Lower leg skin (tissue), 4 donors: ENCODE results near the gene PDCD1. TPM values are rescaled to one million over a fixed set of nuclear protein-coding genes. Genes with fewer than 3 reads are reported as not detected.

Source experiments
- DNase-seq, 2 donors: peaks; one replicate each; pipeline ENCODE4 v3.0.0-alpha.2; 2019; ENCODE audit warnings: low spot score in 2 of 2
- H3K4me3 ChIP-seq: fragments of 200-600 bp; sonication (generic); 2 replicates; pipeline ENCODE4 v1.5.1; 2017; ENCODE audit warnings: mild to moderate bottlenecking, low read depth; ENCODE audit not compliant: poor library complexity, severe bottlenecking
- POLR2A ChIP-seq, 2 donors: fragments of 450-650 bp; IDR thresholded peaks; one replicate each; pipeline ENCODE4 v1.6.1; 2016 to 2017; ENCODE audit warnings: antibody characterized with exemption in 2 of 2, mild to moderate bottlenecking in 1 of 2, moderate library complexity in 1 of 2
- WGBS, 2 donors: methylation state at CpG; one replicate each; pipeline ENCODE4 v1.1.5; 2018; 5-methylcytosine and 5-hydroxymethylcytosine counted together
- intact Hi-C: fragments of 100-400 bp; cut with DNase I; formaldehyde crosslinking; loops from one replicate; pipeline ENCODE4 v1.15.0; 2023; ENCODE audit warnings: low total_unique reads
- total RNA-seq, 4 donors: library from RNA; depleted of rRNA; stranded (reverse); fragments of >200 nt; gene quantifications; one replicate each; pipeline ENCODE4 v1.1.0, GENCODE V29; 2016
- TF ChIP-seq, protein P1 (sequence below), 3 donors: fragments of 450-650 bp; IDR thresholded peaks; one replicate each; pipeline ENCODE4 v1.5.1; 2016; ENCODE audit warnings: antibody characterized with exemption in 3 of 3, mild to moderate bottlenecking in 3 of 3, moderate library complexity in 2 of 3

Gene PDCD1
- total RNA-seq, 4 donors from 2014 or later: 0.42 to 1.3 (median 0.86) TPM; not detected in 1

- H3K4me3 ChIP-seq: no peak overlapping the region
- WGBS, 2 donors: 62 to 65% methylated on average over 31 to 32 of the region's 32 CpGs
- peak in 1 of 2 donors; percentile 82 for DNase-seq
Measured at GRCh38 chr2:241900251-241901017, 41.7 kb upstream of the PDCD1 start.

GRCh38 chr2:241898463-241899270, 40.0 kb upstream of the PDCD1 start:
- intact Hi-C loops: no loop called here
- TF ChIP-seq POLR2A (IDR thresholded peaks at IDR 0.05): no peak
- TF ChIP-seq, protein P1, sequence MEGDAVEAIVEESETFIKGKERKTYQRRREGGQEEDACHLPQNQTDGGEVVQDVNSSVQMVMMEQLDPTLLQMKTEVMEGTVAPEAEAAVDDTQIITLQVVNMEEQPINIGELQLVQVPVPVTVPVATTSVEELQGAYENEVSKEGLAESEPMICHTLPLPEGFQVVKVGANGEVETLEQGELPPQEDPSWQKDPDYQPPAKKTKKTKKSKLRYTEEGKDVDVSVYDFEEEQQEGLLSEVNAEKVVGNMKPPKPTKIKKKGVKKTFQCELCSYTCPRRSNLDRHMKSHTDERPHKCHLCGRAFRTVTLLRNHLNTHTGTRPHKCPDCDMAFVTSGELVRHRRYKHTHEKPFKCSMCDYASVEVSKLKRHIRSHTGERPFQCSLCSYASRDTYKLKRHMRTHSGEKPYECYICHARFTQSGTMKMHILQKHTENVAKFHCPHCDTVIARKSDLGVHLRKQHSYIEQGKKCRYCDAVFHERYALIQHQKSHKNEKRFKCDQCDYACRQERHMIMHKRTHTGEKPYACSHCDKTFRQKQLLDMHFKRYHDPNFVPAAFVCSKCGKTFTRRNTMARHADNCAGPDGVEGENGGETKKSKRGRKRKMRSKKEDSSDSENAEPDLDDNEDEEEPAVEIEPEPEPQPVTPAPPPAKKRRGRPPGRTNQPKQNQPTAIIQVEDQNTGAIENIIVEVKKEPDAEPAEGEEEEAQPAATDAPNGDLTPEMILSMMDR (IDR thresholded peaks at IDR 0.05): no peak
- DNase-seq: peak in 1 of 2 donors; percentile 80
- H3K4me3 ChIP-seq: no peak overlapping the region
- WGBS, 2 donors: 72 to 79% methylated on average over 28 of the region's 30 CpGs

More at GRCh38 chr2:241900251-241901017, 41.7 kb upstream of the PDCD1 start:
- TF ChIP-seq, protein P1 (IDR thresholded peaks at IDR 0.05): no peak
- TF ChIP-seq POLR2A (IDR thresholded peaks at IDR 0.05): no peak
- intact Hi-C loops: no loop called here

DNA sequence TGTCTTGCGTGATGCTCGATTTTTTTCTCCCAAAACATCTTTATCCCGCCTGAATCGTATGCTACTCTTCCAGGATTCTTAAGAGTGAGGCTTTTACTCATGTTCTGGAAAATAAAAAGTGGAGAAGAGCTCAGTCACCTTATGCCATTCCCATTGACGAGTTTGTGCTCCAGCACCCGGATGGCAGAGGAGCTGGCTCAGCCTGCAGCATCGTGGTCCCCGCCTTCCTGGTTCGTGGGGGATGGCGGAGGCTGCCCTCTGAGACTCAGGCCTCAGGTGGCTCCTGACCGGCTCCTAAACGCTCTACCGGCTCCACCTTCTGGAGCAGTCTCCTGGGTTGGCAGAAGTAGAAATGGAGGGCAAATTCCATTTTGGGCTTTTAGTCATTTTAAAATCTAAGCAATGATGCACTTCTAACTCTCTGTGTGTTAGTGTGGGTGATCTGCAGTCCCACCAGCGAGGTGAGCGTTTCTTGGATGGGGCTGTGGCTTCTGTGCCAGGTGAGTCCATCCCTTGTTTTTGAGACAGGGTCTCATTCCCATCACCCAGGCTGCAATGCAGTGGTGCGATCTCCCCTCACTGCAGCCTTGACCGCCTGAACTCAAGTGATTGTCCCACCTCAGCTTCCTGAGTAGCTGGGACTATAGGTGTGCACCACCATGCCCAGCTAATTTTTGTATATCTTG, 38.7 kb upstream of the PDCD1 start:
- DNase-seq: peak in 1 of 2 donors; percentile 78
- TF ChIP-seq, protein P1 (IDR thresholded peaks at IDR 0.05): no peak
- TF ChIP-seq POLR2A (IDR thresholded peaks at IDR 0.05): no peak
- intact Hi-C loops: no loop called here
- 78 to 81% methylated on average over 17 of the region's 17 CpGs for WGBS, 2 donors
- H3K4me3 ChIP-seq: no peak overlapping the region

GRCh38 chr2:241896746-241897201, 38.1 kb upstream of the PDCD1 start:
- DNase-seq: peak in 1 of 2 donors; percentile 76
- 84 to 91% methylated on average over 10 of the region's 10 CpGs for WGBS, 2 donors
- no peak overlapping the region for H3K4me3 ChIP-seq
- TF ChIP-seq POLR2A (IDR thresholded peaks at IDR 0.05): no peak
- TF ChIP-seq, protein P1 (IDR thresholded peaks at IDR 0.05): no peak
- intact Hi-C loops: no loop called here

GRCh38 chr2:241895712-241896641, 37.3 kb upstream of the PDCD1 start:
- intact Hi-C loops: no loop called here
- H3K4me3 ChIP-seq: no peak overlapping the region
- peak in 1 of 2 donors; percentile 89 for DNase-seq
- 21 to 22% methylated on average over 14 to 20 of the region's 26 CpGs for WGBS, 2 donors
- no peak for TF ChIP-seq POLR2A (IDR thresholded peaks at IDR 0.05)
- TF ChIP-seq, protein P1 (IDR thresholded peaks at IDR 0.05): no peak
